Measurements from ENCODE around the gene SATB1. TPM values are rescaled to one million over a fixed set of nuclear protein-coding genes. Genes with fewer than 3 reads are reported as not detected.
"Not testable (repeated sequence)": the region's sequence is repeated elsewhere in the genome, so short reads cannot be mapped to it uniquely, and the experiment has no call there.

The SATB1 gene
- total RNA-seq, 2 donors from 2014 or later, result 33.0 to 48.7 TPM

DNA sequence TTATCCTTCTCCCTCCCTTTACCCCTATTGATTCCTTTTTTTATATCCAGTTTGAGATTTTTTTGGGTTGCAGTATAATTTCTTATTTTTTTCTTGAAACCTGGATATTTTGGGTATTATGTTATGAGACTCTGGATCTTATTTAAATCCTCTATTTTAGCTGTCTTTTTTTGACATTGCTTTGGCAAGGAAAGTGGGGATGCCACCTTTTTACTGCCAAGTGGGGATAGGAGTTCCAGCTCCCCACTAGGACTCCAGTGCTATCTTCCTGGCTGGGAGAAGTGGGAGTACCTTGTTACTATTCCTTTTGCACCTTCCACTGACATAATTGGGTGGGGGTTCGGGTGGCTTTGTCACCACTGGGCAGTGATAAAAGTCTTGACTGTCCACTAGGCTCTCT is 87.9 kb downstream of the SATB1 start:
- TF ChIP-seq, protein P1, sequence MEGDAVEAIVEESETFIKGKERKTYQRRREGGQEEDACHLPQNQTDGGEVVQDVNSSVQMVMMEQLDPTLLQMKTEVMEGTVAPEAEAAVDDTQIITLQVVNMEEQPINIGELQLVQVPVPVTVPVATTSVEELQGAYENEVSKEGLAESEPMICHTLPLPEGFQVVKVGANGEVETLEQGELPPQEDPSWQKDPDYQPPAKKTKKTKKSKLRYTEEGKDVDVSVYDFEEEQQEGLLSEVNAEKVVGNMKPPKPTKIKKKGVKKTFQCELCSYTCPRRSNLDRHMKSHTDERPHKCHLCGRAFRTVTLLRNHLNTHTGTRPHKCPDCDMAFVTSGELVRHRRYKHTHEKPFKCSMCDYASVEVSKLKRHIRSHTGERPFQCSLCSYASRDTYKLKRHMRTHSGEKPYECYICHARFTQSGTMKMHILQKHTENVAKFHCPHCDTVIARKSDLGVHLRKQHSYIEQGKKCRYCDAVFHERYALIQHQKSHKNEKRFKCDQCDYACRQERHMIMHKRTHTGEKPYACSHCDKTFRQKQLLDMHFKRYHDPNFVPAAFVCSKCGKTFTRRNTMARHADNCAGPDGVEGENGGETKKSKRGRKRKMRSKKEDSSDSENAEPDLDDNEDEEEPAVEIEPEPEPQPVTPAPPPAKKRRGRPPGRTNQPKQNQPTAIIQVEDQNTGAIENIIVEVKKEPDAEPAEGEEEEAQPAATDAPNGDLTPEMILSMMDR (IDR thresholded peaks at IDR 0.05), result no peak
- no peak for DNase-seq (ENCODE audit: low spot score)
- no peaks in the 10 kb centered on the region for H3K27me3 ChIP-seq (replicated peaks; ENCODE audit: insufficient read depth)
- no peak overlapping the region for H3K27ac ChIP-seq
- no peaks in the 10 kb centered on the region for H3K4me1 ChIP-seq (ENCODE audit: control insufficient read depth in 1 of 2, low read depth in 2 of 2)
- no peaks in the 10 kb centered on the region for H3K9me3 ChIP-seq
- H3K36me3 ChIP-seq, result no peaks in the 10 kb centered on the region
- no peak for ATAC-seq (ENCODE audit: insufficient number of reproducible peaks, low FRiP score, low read depth)
- H3K4me3 ChIP-seq, result no peak overlapping the region

GRCh38 chr3:18334837-18335601 is 90.1 kb downstream of the SATB1 start:
- DNase-seq (ENCODE audit: low spot score) (no peak), ATAC-seq (ENCODE audit: insufficient number of reproducible peaks, low FRiP score, low read depth) (no peak)
- no peaks in the 10 kb centered on the region for H3K36me3 ChIP-seq
- no peaks in the 10 kb centered on the region for H3K27me3 ChIP-seq (replicated peaks; ENCODE audit: insufficient read depth)
- no peaks in the 10 kb centered on the region for H3K4me1 ChIP-seq (ENCODE audit: control insufficient read depth in 1 of 2, low read depth in 2 of 2)
- H3K27ac ChIP-seq, result no peak overlapping the region
- TF ChIP-seq, protein P1 (IDR thresholded peaks at IDR 0.05), result no peak
- no peak overlapping the region for H3K4me3 ChIP-seq
- no peaks in the 10 kb centered on the region for H3K9me3 ChIP-seq

GRCh38 chr3:18330772-18331441 is 94.2 kb downstream of the SATB1 start:
- H3K27ac ChIP-seq; H3K9me3 ChIP-seq; H3K36me3 ChIP-seq; H3K27me3 ChIP-seq (replicated peaks; ENCODE audit: insufficient read depth); ATAC-seq (ENCODE audit: insufficient number of reproducible peaks, low FRiP score, low read depth); DNase-seq (ENCODE audit: low spot score); H3K4me1 ChIP-seq (ENCODE audit: control insufficient read depth in 1 of 2, low read depth in 2 of 2); H3K4me3 ChIP-seq: not testable (repeated sequence)

DNA sequence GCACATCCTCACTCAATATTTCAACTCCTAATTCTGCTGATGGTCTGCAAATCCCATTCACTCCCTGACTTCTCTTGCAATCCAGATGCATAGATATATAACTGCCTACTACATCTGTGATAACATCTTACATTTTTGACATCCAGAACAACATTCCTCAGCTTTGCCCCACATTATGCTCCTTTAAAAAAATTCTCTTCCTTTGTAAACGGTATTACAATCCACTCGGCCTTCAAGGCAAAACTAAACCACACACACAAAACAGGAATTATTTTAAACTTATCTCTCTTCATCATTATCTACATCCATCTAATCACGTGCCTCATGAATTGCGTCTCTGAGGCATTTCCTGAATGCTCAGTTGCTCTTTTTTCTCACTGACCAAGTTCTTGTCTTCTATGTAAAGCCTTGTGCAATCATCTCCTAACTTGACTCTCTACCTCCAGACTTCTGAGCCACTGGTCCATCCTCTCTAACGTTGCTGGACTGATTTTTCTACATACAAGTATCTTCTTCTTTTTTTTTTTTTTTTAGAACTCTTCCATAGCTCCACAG is 117.0 kb downstream of the SATB1 start:
- H3K9me3 ChIP-seq, result no peaks in the 10 kb centered on the region
- no peak for ATAC-seq (ENCODE audit: insufficient number of reproducible peaks, low FRiP score, low read depth)
- no peak overlapping the region for H3K27ac ChIP-seq
- H3K36me3 ChIP-seq, result no peaks in the 10 kb centered on the region
- H3K4me1 ChIP-seq (ENCODE audit: control insufficient read depth in 1 of 2, low read depth in 2 of 2), result no peaks in the 10 kb centered on the region
- H3K4me3 ChIP-seq, result no peak overlapping the region
- TF ChIP-seq, protein P1 (IDR thresholded peaks at IDR 0.05), result no peak
- DNase-seq (ENCODE audit: low spot score), result no peak
- no peaks in the 10 kb centered on the region for H3K27me3 ChIP-seq (replicated peaks; ENCODE audit: insufficient read depth)

DNA sequence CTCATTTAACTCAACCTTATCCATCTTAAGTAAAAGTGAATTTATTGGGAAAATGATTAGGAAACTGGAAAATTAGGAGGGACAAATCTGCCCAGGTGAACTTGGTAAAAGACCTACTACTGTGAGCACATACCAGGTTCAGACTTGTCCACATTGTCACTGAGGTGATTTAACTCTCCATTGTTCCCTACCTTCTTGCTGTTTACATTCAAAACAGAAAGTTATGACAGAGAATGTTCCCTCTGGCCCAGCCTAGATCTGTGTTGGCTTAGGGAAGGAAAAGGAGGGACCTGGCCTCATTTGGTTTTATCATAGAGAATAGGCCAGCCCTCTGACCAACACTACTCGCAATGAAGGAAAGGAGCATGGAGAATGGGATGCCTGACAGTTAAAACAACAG is 117.6 kb downstream of the SATB1 start:
- Histone ChIP-seq H3K36me3 (no peaks in the 10 kb centered on the region), H3K27me3 (replicated peaks; ENCODE audit: insufficient read depth) (no peaks in the 10 kb centered on the region), H3K4me1 (ENCODE audit: control insufficient read depth in 1 of 2, low read depth in 2 of 2) (no peaks in the 10 kb centered on the region), H3K9me3 (no peaks in the 10 kb centered on the region), H3K4me3 (no peak overlapping the region), H3K27ac (no peak overlapping the region)
- ATAC-seq (ENCODE audit: insufficient number of reproducible peaks, low FRiP score, low read depth) (no peak), DNase-seq (ENCODE audit: low spot score) (no peak)
- TF ChIP-seq, protein P1 (IDR thresholded peaks at IDR 0.05), result no peak
